EH (cell line): ENCODE measurements around the gene CSF1R.

Source experiments
- DNase-seq: peaks from one replicate; pipeline ENCODE4 v3.0.0-alpha.2; 2015; ENCODE audit warnings: low read depth

Gene CSF1R

DNA sequence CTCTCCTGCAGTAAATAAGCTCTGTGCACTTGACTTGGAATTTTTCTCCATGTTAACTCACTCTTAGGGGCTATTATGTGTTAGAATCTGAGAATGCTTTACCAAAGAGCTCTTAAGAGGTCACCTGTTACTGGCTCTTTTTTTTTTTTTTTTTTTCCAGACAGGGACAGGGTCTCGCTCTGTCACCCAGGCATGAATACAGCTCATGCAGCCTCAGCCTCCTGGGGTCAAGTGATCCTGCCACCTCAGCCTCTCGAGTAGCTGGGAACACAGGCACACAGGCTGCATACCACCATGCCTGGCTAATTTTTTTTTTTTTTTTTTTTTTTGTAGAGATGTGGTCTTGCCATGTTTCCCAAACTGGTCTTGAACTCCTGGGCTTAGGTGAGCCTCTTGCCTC, 63.7 kb downstream of the CSF1R start:
- no peak for DNase-seq

- DNase-seq: peak; percentile 94
These were observed 64.2 kb downstream of the CSF1R start for GRCh38 chr5:150022158-150022531.

GRCh38 chr5:150021491-150022157, 64.7 kb downstream of the CSF1R start:
- peak; percentile 55 for DNase-seq

DNA sequence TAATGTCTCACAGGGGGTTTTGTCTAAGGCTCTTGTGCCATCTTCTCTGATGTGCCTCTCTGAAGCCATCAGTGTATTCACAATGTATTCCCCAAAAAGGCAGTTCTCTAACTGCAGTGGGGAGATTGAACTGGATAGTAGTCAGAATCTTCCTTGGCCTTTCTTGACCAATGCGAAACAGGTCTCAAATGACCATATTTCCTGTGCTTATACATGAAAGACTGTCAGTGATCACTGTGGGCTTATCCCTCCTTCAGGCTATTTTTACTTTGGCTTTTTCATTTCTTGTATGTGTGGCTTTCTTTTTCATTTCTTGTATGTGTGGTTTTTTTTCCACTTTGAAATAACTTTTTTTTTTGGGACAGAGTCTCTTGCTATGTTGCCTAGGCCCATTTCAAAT, 66.1 kb downstream of the CSF1R start:
- DNase-seq: no peak

DNA sequence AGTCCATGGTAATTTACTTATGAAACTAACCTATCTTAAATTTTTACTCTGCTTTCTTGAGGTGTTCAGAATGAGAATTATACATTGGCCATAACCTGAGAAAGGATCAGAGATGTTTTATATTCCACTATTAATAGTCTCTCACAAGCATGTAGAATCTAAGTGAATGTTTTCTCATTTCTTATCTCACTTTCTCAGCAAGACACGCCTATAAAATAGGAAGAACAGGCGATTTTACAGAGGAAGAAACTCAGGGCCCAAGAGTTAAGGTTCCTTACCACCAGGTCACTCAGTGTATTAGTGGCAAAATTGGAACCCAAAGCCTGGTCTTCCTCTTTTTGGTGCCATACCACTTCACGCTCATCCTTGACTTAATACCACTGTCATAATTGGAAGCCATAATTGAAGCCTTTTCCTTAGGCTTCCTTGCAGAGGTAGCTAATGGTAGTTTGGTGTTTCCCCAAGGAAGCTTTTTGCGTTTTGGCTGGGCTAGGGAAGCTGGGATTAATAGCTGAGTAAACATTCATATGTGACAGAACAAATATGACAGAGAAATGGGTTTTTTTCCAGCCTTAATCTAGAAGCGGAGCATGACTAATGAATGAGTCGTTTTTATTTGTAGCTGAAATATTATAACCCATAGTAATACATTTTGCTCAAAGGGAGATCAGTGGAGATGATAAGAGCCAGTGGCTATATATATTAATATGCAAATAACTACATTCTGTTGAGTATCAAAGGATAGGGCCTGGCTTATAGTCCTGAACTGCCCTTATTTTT, 68.9 kb downstream of the CSF1R start:
- DNase-seq: peak; percentile 66

- DNase-seq: no peak
These were observed 69.8 kb downstream of the CSF1R start for GRCh38 chr5:150016537-150016936.

DNA sequence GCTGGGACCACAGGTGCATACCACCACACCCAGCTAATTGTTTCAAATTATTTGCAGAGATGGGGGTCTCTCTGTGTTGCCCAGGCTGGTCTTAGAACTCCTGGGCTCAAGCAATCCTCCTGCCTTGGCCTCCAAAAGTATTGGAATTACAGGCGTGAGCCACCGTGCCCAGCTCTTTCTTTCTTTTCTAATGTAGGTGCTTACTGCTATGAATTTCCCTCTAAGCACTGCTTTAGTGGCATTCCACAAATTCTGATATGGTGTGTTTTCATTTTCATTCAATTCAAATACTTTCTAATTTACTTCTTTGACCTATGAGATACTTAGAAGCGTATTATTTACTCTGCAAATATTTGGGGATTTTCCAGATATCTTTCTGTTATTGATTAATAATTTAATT, 70.9 kb downstream of the CSF1R start:
- DNase-seq: no peak

GRCh38 chr5:150014456-150014855, 71.9 kb downstream of the CSF1R start:
- DNase-seq: no peak

DNA sequence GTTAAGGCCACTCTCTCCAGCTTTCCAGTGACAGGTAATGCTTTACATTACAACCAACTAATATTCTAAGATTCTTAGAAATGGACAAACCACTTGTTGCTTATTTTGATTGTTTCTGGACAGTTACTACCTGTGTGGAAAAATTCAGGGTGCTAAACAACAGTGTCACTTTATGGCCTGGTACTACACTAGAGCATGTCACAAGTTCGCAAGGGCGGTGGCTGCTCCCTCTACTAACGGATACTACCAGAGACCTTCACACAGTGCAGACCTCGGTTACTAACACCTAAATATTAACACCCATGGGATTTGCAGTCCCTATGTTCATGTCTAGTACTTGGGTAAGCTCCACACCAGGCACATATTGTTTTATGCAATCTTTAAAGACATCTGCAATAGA, 72.4 kb downstream of the CSF1R start:
- DNase-seq: no peak

DNA sequence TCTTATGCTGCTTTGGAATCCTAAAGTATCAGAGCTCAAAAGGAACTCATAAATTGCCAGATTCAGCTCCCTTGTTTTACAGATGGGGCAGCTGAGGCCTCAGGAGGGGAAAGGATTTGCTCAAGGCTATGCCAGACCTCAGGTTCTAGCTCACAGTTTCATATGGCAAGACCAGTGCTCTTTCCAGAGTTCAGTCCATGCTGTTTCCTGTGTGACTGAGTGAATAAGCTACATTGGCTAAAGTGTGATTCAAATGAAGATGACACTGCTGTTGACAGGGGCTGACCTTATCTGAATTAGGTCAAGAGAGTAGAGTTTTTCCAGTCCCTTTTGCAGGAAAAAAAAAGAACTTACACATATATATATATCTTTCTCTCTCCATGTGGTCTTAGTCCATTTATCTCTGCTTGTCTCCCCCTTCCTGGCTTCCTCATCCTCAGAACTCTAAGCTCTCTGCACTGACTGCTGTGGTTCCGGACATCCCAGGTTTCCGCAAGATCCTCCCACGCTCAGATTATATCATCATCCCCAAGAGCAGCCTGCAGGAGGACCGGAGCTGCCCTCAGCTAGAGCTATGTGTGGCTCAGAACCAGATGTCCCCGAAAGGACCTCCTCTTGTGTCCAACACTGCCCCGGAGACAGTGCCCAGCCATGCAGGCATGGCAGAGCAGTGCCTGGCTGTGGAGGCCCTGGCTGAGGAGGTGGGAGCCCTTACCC, 76.5 kb downstream of the CSF1R start:
- peak; percentile 72 for DNase-seq

DNA sequence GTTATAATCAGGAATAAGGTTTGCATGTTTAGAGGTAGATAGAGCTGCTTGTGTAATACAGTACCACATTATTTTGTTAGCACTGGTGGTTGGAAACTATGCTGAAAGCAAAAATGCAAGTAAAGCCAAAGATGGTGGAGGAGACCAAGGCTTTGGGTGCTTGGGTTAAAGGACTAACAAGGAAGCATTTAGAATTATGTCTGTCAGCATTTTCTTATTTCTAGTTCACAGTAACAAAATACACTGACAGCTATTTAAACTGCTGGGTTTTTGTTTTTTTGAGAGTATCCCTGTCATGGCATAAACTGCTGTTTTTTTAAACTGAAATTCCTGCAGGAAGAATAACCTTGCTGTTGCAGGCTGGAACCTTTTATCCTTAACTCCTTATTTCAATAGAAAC, 79.3 kb downstream of the CSF1R start:
- DNase-seq: no peak

DNA sequence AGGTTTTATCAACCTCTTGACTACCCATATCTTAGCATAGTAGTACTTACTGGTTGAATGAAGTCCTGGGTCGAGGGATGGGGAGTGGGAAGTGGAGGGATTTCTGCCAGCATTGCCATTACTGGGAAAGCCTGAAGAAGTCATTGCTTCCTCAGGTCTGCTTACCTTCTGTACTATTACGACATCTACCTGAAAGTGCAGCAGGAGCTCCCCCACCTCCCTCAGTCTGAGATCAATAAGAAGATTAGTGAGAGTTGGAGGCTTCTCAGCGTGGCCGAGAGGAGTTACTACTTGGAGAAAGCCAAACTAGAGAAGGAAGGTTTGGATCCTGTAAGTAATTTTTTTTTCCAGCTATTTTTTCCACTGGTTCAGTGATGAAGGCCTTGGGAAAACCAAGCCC, 80.0 kb downstream of the CSF1R start:
- DNase-seq: no peak
